Central memory CD8-positive, alpha-beta T cell (primary cell): ENCODE data around the gene SEC14L2.
"Not testable (repeated sequence)": the region's sequence is repeated elsewhere in the genome, so short reads cannot be mapped to it uniquely, and the experiment has no call there.

Experiments
- ATAC-seq: fragments of 150-1000 bp; cut with Tn5 transposase; replicated peaks from 2 replicates; pipeline ENCODE4 v1.10.0; 2022; ENCODE audit warnings: mild to moderate bottlenecking, moderate FRiP score, moderate number of reproducible peaks; ENCODE audit not compliant: poor library complexity, severe bottlenecking; ENCODE audit errors: extremely low read depth
- DNase-seq, 2 donors: peaks; one replicate each; pipeline ENCODE4 v3.0.0; 2021; ENCODE audit warnings: low spot score in 2 of 2
- H3K27ac Mint-ChIP-seq: one replicate; pipeline ENCODE4 v1.8.0; 2022; ENCODE audit warnings: low read depth, mild to moderate bottlenecking, moderate library complexity, mixed read lengths
- H3K27me3 Mint-ChIP-seq: one replicate; pipeline ENCODE4 v1.8.0; 2022; ENCODE audit warnings: mixed read lengths
- H3K36me3 Mint-ChIP-seq: one replicate; pipeline ENCODE4 v1.8.0; 2022; ENCODE audit warnings: mild to moderate bottlenecking, moderate library complexity, mixed read lengths; ENCODE audit not compliant: insufficient read depth
- H3K4me1 Mint-ChIP-seq: one replicate; pipeline ENCODE4 v1.8.0; 2022; ENCODE audit warnings: mixed read lengths
- H3K4me3 Mint-ChIP-seq: one replicate; pipeline ENCODE4 v1.8.0; 2022; ENCODE audit warnings: mild to moderate bottlenecking, moderate library complexity, mixed read lengths
- H3K9me3 Mint-ChIP-seq: one replicate; pipeline ENCODE4 v1.8.0; 2022; ENCODE audit warnings: mixed read lengths

Gene SEC14L2

GRCh38 chr22:30400159-30400558 lies 3.3 kb downstream of the SEC14L2 start:
- Mint-ChIP-seq H3K4me3 (no peak overlapping the region), H3K4me1 (peaks cover 25% of the 10 kb centered on the region), H3K27ac (no peak overlapping the region)

GRCh38 chr22:30401024-30401423 lies 4.2 kb downstream of the SEC14L2 start:
- H3K9me3 Mint-ChIP-seq, DNase-seq, ATAC-seq, H3K27ac Mint-ChIP-seq, H3K36me3 Mint-ChIP-seq, H3K4me3 Mint-ChIP-seq: not testable (repeated sequence)
- H3K4me1 Mint-ChIP-seq = peaks cover 25% of the 10 kb centered on the region
- peaks cover 12% of the 10 kb centered on the region for H3K27me3 Mint-ChIP-seq

More at GRCh38 chr22:30400159-30400558, 3.3 kb downstream of the SEC14L2 start:
- H3K36me3 Mint-ChIP-seq = peaks cover 6% of the 10 kb centered on the region
- no peaks in the 10 kb centered on the region for H3K9me3 Mint-ChIP-seq
- no peak for ATAC-seq
- no peak for DNase-seq
- peaks cover 19% of the 10 kb centered on the region for H3K27me3 Mint-ChIP-seq

- DNase-seq (no peak), ATAC-seq (no peak)
- H3K4me3 Mint-ChIP-seq = no peak overlapping the region
- H3K27me3 Mint-ChIP-seq = peaks cover 12% of the 10 kb centered on the region
- H3K4me1 Mint-ChIP-seq = peaks cover 19% of the 10 kb centered on the region
- no peaks in the 10 kb centered on the region for H3K9me3 Mint-ChIP-seq
- peaks cover 4% of the 10 kb centered on the region for H3K36me3 Mint-ChIP-seq
- H3K27ac Mint-ChIP-seq = no peak overlapping the region
These were observed 5.4 kb downstream of the SEC14L2 start for GRCh38 chr22:30402028-30402765.

- H3K27me3 Mint-ChIP-seq, DNase-seq, H3K4me3 Mint-ChIP-seq, ATAC-seq, H3K27ac Mint-ChIP-seq, H3K9me3 Mint-ChIP-seq, H3K36me3 Mint-ChIP-seq: not testable (repeated sequence)
- H3K4me1 Mint-ChIP-seq = peaks cover 15% of the 10 kb centered on the region
These were observed 5.9 kb downstream of the SEC14L2 start for GRCh38 chr22:30402766-30403104.

- Mint-ChIP-seq H3K4me1 (no peaks in the 10 kb centered on the region), H3K36me3 (peaks cover 1% of the 10 kb centered on the region), H3K9me3 (no peaks in the 10 kb centered on the region), H3K27ac (no peak overlapping the region), H3K27me3 (no peaks in the 10 kb centered on the region), H3K4me3 (no peak overlapping the region)
- DNase-seq (no peak), ATAC-seq (no peak)
These were observed 7.5 kb downstream of the SEC14L2 start for GRCh38 chr22:30404307-30404706.

- Mint-ChIP-seq H3K9me3 (no peaks in the 10 kb centered on the region), H3K27ac (no peak overlapping the region), H3K36me3 (peaks cover 3% of the 10 kb centered on the region), H3K4me1 (no peaks in the 10 kb centered on the region), H3K4me3 (no peak overlapping the region), H3K27me3 (no peaks in the 10 kb centered on the region)
- DNase-seq = no peak
- no peak for ATAC-seq
These were observed 8.9 kb downstream of the SEC14L2 start for GRCh38 chr22:30405731-30406130.

GRCh38 chr22:30406400-30406799 lies 9.6 kb downstream of the SEC14L2 start:
- H3K27ac Mint-ChIP-seq = no peak overlapping the region
- DNase-seq (no peak), ATAC-seq (no peak)
- H3K9me3 Mint-ChIP-seq = no peaks in the 10 kb centered on the region
- H3K27me3 Mint-ChIP-seq = no peaks in the 10 kb centered on the region
- H3K36me3 Mint-ChIP-seq = peaks cover 6% of the 10 kb centered on the region
- H3K4me1 Mint-ChIP-seq = no peaks in the 10 kb centered on the region
- no peak overlapping the region for H3K4me3 Mint-ChIP-seq

- Mint-ChIP-seq H3K27me3 (no peaks in the 10 kb centered on the region), H3K36me3 (peaks cover 13% of the 10 kb centered on the region), H3K9me3 (no peaks in the 10 kb centered on the region), H3K4me1 (no peaks in the 10 kb centered on the region), H3K4me3 (no peak overlapping the region), H3K27ac (no peak overlapping the region)
- DNase-seq (no peak), ATAC-seq (no peak)
These were observed 11.7 kb downstream of the SEC14L2 start for GRCh38 chr22:30408388-30409102.

GRCh38 chr22:30411780-30412179 lies 15.0 kb downstream of the SEC14L2 start:
- no peak for DNase-seq
- Mint-ChIP-seq H3K27me3 (no peaks in the 10 kb centered on the region), H3K9me3 (no peaks in the 10 kb centered on the region), H3K27ac (no peak overlapping the region), H3K4me1 (no peaks in the 10 kb centered on the region), H3K4me3 (no peak overlapping the region), H3K36me3 (peaks cover 20% of the 10 kb centered on the region)
- no peak for ATAC-seq

GRCh38 chr22:30413001-30413400 lies 16.2 kb downstream of the SEC14L2 start:
- H3K4me3 Mint-ChIP-seq = no peak overlapping the region
- no peaks in the 10 kb centered on the region for H3K9me3 Mint-ChIP-seq
- H3K27me3 Mint-ChIP-seq = no peaks in the 10 kb centered on the region
- H3K36me3 Mint-ChIP-seq = peaks cover 23% of the 10 kb centered on the region
- H3K4me1 Mint-ChIP-seq = no peaks in the 10 kb centered on the region
- no peak for ATAC-seq
- no peak overlapping the region for H3K27ac Mint-ChIP-seq
- no peak for DNase-seq

GRCh38 chr22:30413745-30414524 lies 17.1 kb downstream of the SEC14L2 start:
- ATAC-seq (no peak), DNase-seq (no peak)
- Mint-ChIP-seq H3K27me3 (no peaks in the 10 kb centered on the region), H3K4me1 (no peaks in the 10 kb centered on the region), H3K27ac (no peak overlapping the region), H3K9me3 (no peaks in the 10 kb centered on the region), H3K4me3 (no peak overlapping the region), H3K36me3 (peaks cover 23% of the 10 kb centered on the region)

- Mint-ChIP-seq H3K4me3 (no peak overlapping the region), H3K36me3 (peaks cover 23% of the 10 kb centered on the region), H3K27ac (no peak overlapping the region), H3K9me3 (no peaks in the 10 kb centered on the region), H3K27me3 (no peaks in the 10 kb centered on the region), H3K4me1 (no peaks in the 10 kb centered on the region)
- ATAC-seq = no peak
- DNase-seq = no peak
These were observed 17.8 kb downstream of the SEC14L2 start for GRCh38 chr22:30414525-30415047.
